Psoas muscle (tissue), 8 donors: Measurements from ENCODE around the gene ENPP5. TPM values are rescaled to one million over a fixed set of nuclear protein-coding genes. Genes with fewer than 3 reads are reported as not detected.
"Not testable (repeated sequence)": the region's sequence is repeated elsewhere in the genome, so short reads cannot be mapped to it uniquely, and the experiment has no call there.

Source experiments
- ATAC-seq, 4 donors: fragments of 200-7000 bp; cut with Tn5 transposase; one replicate each; pipeline ENCODE4 v1.9.1; 2020; ENCODE audit warnings: moderate library complexity in 3 of 4, mild to moderate bottlenecking in 2 of 4
- DNase-seq, 2 donors: peaks; one replicate each; pipeline ENCODE4 v3.0.0-alpha.2; 2020
- H3K27ac ChIP-seq: fragments of 200-600 bp; one replicate; pipeline ENCODE4 v1.8.0; 2022
- H3K27me3 ChIP-seq, 3 donors: fragments of 200-600 bp in 1 of 3; one replicate each; pipeline versions ENCODE4 v1.6.1 to v1.8.0; 2013 to 2022; ENCODE audit warnings: low read length in 2 of 3, mild to moderate bottlenecking in 2 of 3, moderate library complexity in 1 of 3; ENCODE audit not compliant: insufficient read depth in 3 of 3
- H3K36me3 ChIP-seq, 2 donors: fragments of 200-600 bp in 1 of 2; one replicate each; pipeline versions ENCODE4 v1.6.1 to v1.8.0; 2013 to 2022; ENCODE audit warnings: low read depth in 1 of 2, mild to moderate bottlenecking in 1 of 2, moderate library complexity in 1 of 2; ENCODE audit not compliant: insufficient read depth in 1 of 2
- H3K4me1 ChIP-seq: fragments of 200-600 bp; one replicate; pipeline ENCODE4 v1.8.0; 2022
- H3K4me3 ChIP-seq: fragments of 200-600 bp; one replicate; pipeline ENCODE4 v1.8.0; 2022; ENCODE audit warnings: mild to moderate bottlenecking
- H3K9me3 ChIP-seq: fragments of 200-600 bp; one replicate; pipeline ENCODE4 v1.8.0; 2022
- CTCF ChIP-seq: fragments of 200-600 bp; IDR thresholded peaks from one replicate; pipeline ENCODE4 v1.8.0; 2022; ENCODE audit warnings: antibody characterized with exemption
- WGBS, 3 donors: extraction: QIAGEN DNeasy Blood & Tissue Kit; methylation state at CpG; one replicate each; pipeline versions ENCODE4 v1.1.6 to v1.1.7; 2013; 5-methylcytosine and 5-hydroxymethylcytosine counted together
- intact Hi-C, 2 donors: fragments of 100-400 bp; cut with DNase I; formaldehyde crosslinking; loops; one replicate each; pipeline versions ENCODE4 v1.11.0 to v1.14.2; 2022
- polyA plus RNA-seq, 3 donors: library from polyadenylated mRNA; stranded (reverse); fragments of 200-250 nt; gene quantifications; one replicate each; pipeline ENCODE4 v1.2.3, GENCODE V29; 2013
- total RNA-seq, 4 donors: library from RNA; stranded (reverse); fragmentation: NEBNext Ultra II Directional in 2 of 4; extraction: Animal tissue kit (Norgen Biotek cat#: 25700) in 2 of 4; gene quantifications; one replicate each; pipeline versions ENCODE4 v1.2.1 to v1.2.4, GENCODE V29; 2021 to 2023
- donor health status: healthy with polysubstance abuse.
- donor health status: DM: no; HTN: no; CAD: no; lungs with moderate emphysema.
- donor health status: Bipolar disorder and iron deficiency.
- donor health status: healthy.
- donor health status: DM: yes; HTN: yes; CAD: no.
- donor health status: DM: no; HTN: no; CAD: no.
- donor health status: DM: no; HTN: no; CAD: no.
- donor health status: DM: yes; HTN: yes; CAD: no.

Gene ENPP5
- total and polyA plus RNA-seq, 7 donors = 1.8 to 26.8 (median 5.4) TPM

DNA sequence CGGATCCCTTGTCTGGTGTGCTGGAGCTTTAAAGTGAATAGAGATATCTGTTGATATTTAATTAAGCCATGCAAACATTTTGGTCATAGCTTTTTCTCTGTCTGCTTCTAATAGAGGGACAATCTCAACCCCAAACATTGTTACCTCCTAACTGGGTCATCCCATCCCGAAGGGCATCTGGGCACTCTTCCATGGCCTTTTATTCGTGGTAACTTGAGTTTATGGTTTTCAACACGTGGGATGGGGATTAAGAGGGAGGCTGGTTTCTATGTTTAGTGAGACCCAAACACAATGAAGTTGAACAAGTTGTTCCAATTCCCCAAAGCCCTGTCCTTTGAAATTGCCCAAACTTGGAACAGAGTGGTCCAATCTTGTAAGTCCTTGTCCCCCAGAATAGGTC lies 1.4 kb upstream of the ENPP5 start:
- TF ChIP-seq CTCF = no peak

DNA sequence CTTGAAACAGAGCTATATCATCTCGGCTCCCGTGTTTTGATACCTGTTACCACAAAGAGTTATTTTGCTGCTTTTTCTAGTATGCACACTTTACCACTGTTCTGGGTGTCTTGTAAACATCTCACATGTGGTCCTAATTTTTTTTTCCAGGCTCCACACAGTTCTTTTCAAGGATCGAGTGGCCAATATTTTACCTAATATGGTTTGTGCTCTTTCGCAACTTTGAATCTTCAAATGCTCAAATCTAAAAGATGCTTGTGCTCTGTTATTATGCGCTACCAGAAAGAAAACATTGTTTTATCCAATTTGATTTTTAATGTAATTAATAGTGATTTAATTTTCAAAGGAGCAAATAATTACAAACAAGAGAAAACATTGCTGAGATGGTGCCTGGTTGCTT lies 10.7 kb downstream of the ENPP5 start:
- WGBS, 3 donors = 88 to 92% (median 90%) methylated on average over 5 of the region's 5 CpGs
- no peaks in the 10 kb centered on the region for H3K27me3 ChIP-seq
- intact Hi-C loops = no loop called here

More for the DNA sequence above, 1.4 kb upstream of the ENPP5 start:
- no peak for DNase-seq
- ATAC-seq = peak in 2 of 4 donors; percentile 46 to 63
- H3K36me3 ChIP-seq = no peaks in the 10 kb centered on the region
- WGBS, 3 donors = 24 to 30% (median 30%) methylated on average over 4 of the region's 4 CpGs
- no peaks in the 10 kb centered on the region for H3K9me3 ChIP-seq
- H3K4me1 ChIP-seq = peaks cover 31% of the 10 kb centered on the region
- no peak overlapping the region for H3K4me3 ChIP-seq
- peak overlapping the region; percentile 37 for H3K27ac ChIP-seq
- intact Hi-C loops = no loop called here
- H3K27me3 ChIP-seq = no peaks in the 10 kb centered on the region

GRCh38 chr6:46159229-46159628 lies 11.6 kb downstream of the ENPP5 start:
- Histone ChIP-seq H3K27me3 (no peaks in the 10 kb centered on the region), H3K36me3 (peaks cover 0 to 9% of the 10 kb centered on the region in 2 donors), H3K27ac (no peak overlapping the region), H3K9me3 (no peaks in the 10 kb centered on the region), H3K4me1 (no peaks in the 10 kb centered on the region), H3K4me3 (no peak overlapping the region)
- intact Hi-C loops = no loop called here
- no peak for TF ChIP-seq CTCF
- no peak for ATAC-seq
- DNase-seq = no peak

More for the DNA sequence above, 10.7 kb downstream of the ENPP5 start:
- DNase-seq (no peak), ATAC-seq (no peak)
- Histone ChIP-seq H3K27ac (no peak overlapping the region), H3K4me1 (no peaks in the 10 kb centered on the region), H3K4me3 (no peak overlapping the region), H3K9me3 (no peaks in the 10 kb centered on the region), H3K36me3 (peaks cover 0 to 9% of the 10 kb centered on the region in 2 donors)
- TF ChIP-seq CTCF = no peak

- TF ChIP-seq CTCF = no peak
- intact Hi-C loops = no loop called here
- Histone ChIP-seq H3K36me3 (peaks cover 0 to 9% of the 10 kb centered on the region in 2 donors), H3K27ac (no peak overlapping the region), H3K4me3 (no peak overlapping the region), H3K27me3 (no peaks in the 10 kb centered on the region), H3K9me3 (no peaks in the 10 kb centered on the region), H3K4me1 (no peaks in the 10 kb centered on the region)
- DNase-seq (no peak), ATAC-seq (no peak)
These were observed 14.1 kb downstream of the ENPP5 start for GRCh38 chr6:46156701-46157100.

DNA sequence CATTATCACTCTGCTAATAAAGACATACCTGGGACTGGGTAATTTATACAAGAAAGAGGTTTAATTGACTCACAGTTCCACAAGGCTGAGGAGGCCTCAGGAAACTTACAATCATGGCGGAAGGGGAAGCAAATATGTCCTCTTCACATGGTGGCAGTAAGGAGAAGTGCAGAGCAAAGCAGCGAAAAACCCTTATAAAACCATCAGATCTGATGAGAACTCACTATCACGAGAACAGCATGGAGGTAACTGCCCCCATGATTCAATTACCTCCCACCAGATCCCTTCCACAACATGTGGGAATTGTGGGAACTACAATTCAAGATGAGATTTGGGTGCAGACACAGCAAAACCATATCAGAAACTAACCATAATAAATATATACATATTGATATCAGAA lies 21.7 kb downstream of the ENPP5 start:
- intact Hi-C loops, H3K9me3 ChIP-seq, H3K4me3 ChIP-seq, H3K27me3 ChIP-seq, ATAC-seq, H3K27ac ChIP-seq, DNase-seq, H3K36me3 ChIP-seq, H3K4me1 ChIP-seq: not testable (repeated sequence)
- 91 to 97% (median 93%) methylated on average over 3 of the region's 3 CpGs for WGBS, 3 donors
